ENCODE results near the gene PCDH9. TPM values are rescaled to one million over a fixed set of nuclear protein-coding genes. Genes with fewer than 3 reads are reported as not detected.

PCDH9 gene
- total and polyA plus RNA-seq, 2 of the 4 experiments (the other 2 are of a cell fraction) = 2.2 to 10.2 TPM

- no peak overlapping the region for H2AK5ac ChIP-seq (ENCODE audit: low read depth, low read length)
- BruUV-seq (replicated peaks) = no TSS peak
- no peak overlapping the region for H3K9ac ChIP-seq (ENCODE audit: low read depth, low read length)
- H3K4ac ChIP-seq (ENCODE audit: low read depth, low read length) = no peak overlapping the region
- H3K79me1 ChIP-seq (ENCODE audit: low read depth in 1 of 2, low read length in 2 of 2) = no peaks in the 10 kb centered on the region
- H2BK120ac ChIP-seq (ENCODE audit: low read depth, low read length) = no peak overlapping the region
- ATAC-seq (ENCODE audit: low read depth) (no peak), DNase-seq (peak; percentile 12)
- no peaks in the 10 kb centered on the region for H4K20me1 ChIP-seq (ENCODE audit: insufficient read depth, low read length)
- H3K9me1 ChIP-seq (ENCODE audit: insufficient read depth, low read length) = no peaks in the 10 kb centered on the region
- no peak overlapping the region for H4K91ac ChIP-seq (ENCODE audit: insufficient read depth, low read depth, low read length)
- no peak overlapping the region for H3K4me2 ChIP-seq (ENCODE audit: low read depth, low read length)
- no peak overlapping the region for H2BK15ac ChIP-seq (ENCODE audit: low read depth, low read length)
- H3K4me3 ChIP-seq (ENCODE audit: insufficient read depth, low read depth, low read length) = no peak overlapping the region
- no peak overlapping the region for H3K27ac ChIP-seq (ENCODE audit: insufficient read depth, low read length)
- ChIA-PET POLR2A (ENCODE audit: unreplicated experiment) (no interaction called here), CTCF (no interaction called here)
- TF ChIP-seq MAFK (IDR thresholded peaks at IDR 0.05; ENCODE audit: low read depth, low read length) = no peak
- no peak for TF ChIP-seq RCOR1 (IDR thresholded peaks at IDR 0.05; ENCODE audit: insufficient replicate concordance, low read length)
- no peak overlapping the region for H3K14ac ChIP-seq (replicated peaks; ENCODE audit: low read depth, low read length)
- in situ Hi-C loops (cut with MboI; ENCODE audit: low sequenced_read_pairs) (no loop called here), dilution Hi-C loops (cut with HindIII; ENCODE audit: low sequenced_read_pairs, unreplicated experiment) (no loop called here), intact Hi-C loops (cut with micrococcal nuclease) (no loop called here)
- H4K8ac ChIP-seq (ENCODE audit: low read depth in 2 of 2, low read length in 2 of 2) = no peak overlapping the region
- no peaks in the 10 kb centered on the region for H3K4me1 ChIP-seq (ENCODE audit: control insufficient read depth, insufficient read depth, low read length)
- H2AK9ac ChIP-seq (replicated peaks; ENCODE audit: low read depth, low read length, poor library complexity) = no peak overlapping the region
- no peak overlapping the region for H2AFZ ChIP-seq (replicated peaks; ENCODE audit: low read length, poor library complexity)
- no peak overlapping the region for H3K23ac ChIP-seq (ENCODE audit: low read depth, low read length)
- H2BK5ac ChIP-seq (ENCODE audit: low read depth, low read length, poor library complexity, severe bottlenecking) = no peak overlapping the region
- H3K56ac ChIP-seq (ENCODE audit: extremely low read depth, insufficient read depth, low read length) = no peak overlapping the region
- H3K18ac ChIP-seq (ENCODE audit: low read depth, low read length) = no peak overlapping the region
- no peaks in the 10 kb centered on the region for H3K36me3 ChIP-seq (ENCODE audit: control insufficient read depth, insufficient read depth, low read length)
- no peaks in the 10 kb centered on the region for H3K9me3 ChIP-seq (ENCODE audit: control insufficient read depth, insufficient read depth, low read length)
- no peak overlapping the region for H2BK20ac ChIP-seq (ENCODE audit: low read depth, low read length)
- no peaks in the 10 kb centered on the region for H3K27me3 ChIP-seq (ENCODE audit: control insufficient read depth, insufficient read depth, low read length)
- no peak overlapping the region for H4K5ac ChIP-seq (ENCODE audit: low read depth, low read length)
- no CpG with 5 or more reads among the region's 3 CpGs for WGBS, 2 experiments (ENCODE audit: extremely low coverage in 2 of 2, insufficient read length in 1 of 2)
These were observed 135.2 kb downstream of the PCDH9 start for GRCh38 chr13:67094952-67095351.

Measured in IMR-90 (cell line).